Adrenal gland (tissue), 12 donors: Measurements from ENCODE around the gene ERICH4. TPM values are rescaled to one million over a fixed set of nuclear protein-coding genes. Genes with fewer than 3 reads are reported as not detected.
"Not testable (repeated sequence)": the region's sequence is repeated elsewhere in the genome, so short reads cannot be mapped to it uniquely, and the experiment has no call there.

Source experiments
- DNase-seq, 7 donors: peaks; one replicate each; pipeline ENCODE4 v3.0.0-alpha.2; 2019 to 2020
- H3K27ac ChIP-seq, 5 donors: fragments of 200-600 bp; sonication (generic) in 4 of 5; 1 replicate in 3 of 5; 2 replicates in 2 of 5; pipeline versions ENCODE4 v1.5.1 to v1.8.0; 2016 to 2020; ENCODE audit warnings: mild to moderate bottlenecking in 1 of 5
- H3K27me3 ChIP-seq: fragments of 200-600 bp; 2 replicates; pipeline ENCODE4 v1.8.0; 2021
- H3K36me3 ChIP-seq, 2 donors: fragments of 200-600 bp; replicated peaks in 1 of 2; 1 replicate in 1 of 2; 2 replicates in 1 of 2; pipeline versions ENCODE4 v1.5.1 to v1.8.0; 2018 to 2022
- H3K4me1 ChIP-seq, 2 donors: fragments of 200-600 bp; replicated peaks in 1 of 2; 1 replicate in 1 of 2; 2 replicates in 1 of 2; pipeline versions ENCODE4 v1.5.1 to v1.8.0; 2018 to 2021
- H3K4me3 ChIP-seq, 4 donors: fragments of 200-600 bp; sonication (generic) in 3 of 4; one replicate each; pipeline ENCODE4 v1.5.1; 2016 to 2018
- H3K9me3 ChIP-seq, 3 donors: fragments of 200-600 bp; sonication (generic) in 1 of 3; replicated peaks in 1 of 3; 1 replicate in 2 of 3; 2 replicates in 1 of 3; pipeline versions ENCODE4 v1.5.1 to v1.8.0; 2016 to 2021
- POLR2A ChIP-seq, 2 donors: fragments of 450-650 bp; IDR thresholded peaks; one replicate each; pipeline ENCODE4 v1.6.1; 2017; ENCODE audit warnings: antibody characterized with exemption in 2 of 2, mild to moderate bottlenecking in 2 of 2, moderate library complexity in 1 of 2
- WGBS, 4 donors: extraction: QIAGEN DNeasy Blood & Tissue Kit in 2 of 4; methylation state at CpG; one replicate each; pipeline versions ENCODE4 v1.1.5 to v1.1.7; 2013 to 2017; 5-methylcytosine and 5-hydroxymethylcytosine counted together
- intact Hi-C, 2 donors: fragments of 100-400 bp; cut with DNase I; formaldehyde crosslinking; loops; one replicate each; pipeline versions ENCODE4 v1.14.1 to v1.15.0; 2022 to 2023
- polyA plus RNA-seq, 3 donors: library from polyadenylated mRNA; stranded (reverse); fragments of 200-250 nt in 2 of 3; fragments of 350-450 nt in 1 of 3; fragmentation: Illumina TruSeq in 1 of 3; extraction: RNeasy Lipid Tissue Mini Kit (QIAGEN cat#74804) in 1 of 3; gene quantifications; one replicate each; pipeline ENCODE4 v1.2.3, GENCODE V29; 2013 to 2014
- total RNA-seq, 9 donors: library from RNA; depleted of rRNA in 4 of 9; stranded (reverse); fragments of >200 nt in 4 of 9; fragments of 120-200 nt in 1 of 9; fragmentation: NEBNext Ultra II Directional in 1 of 9; extraction: Animal tissue kit (Norgen Biotek cat#: 25700) in 1 of 9; gene quantifications; one replicate each; pipeline versions ENCODE4 v1.1.0 to v1.2.4, GENCODE V29; 2013 to 2023
- TF ChIP-seq, protein P1 (sequence below), 6 experiments: fragments of 450-650 bp in 4 of 6; fragments of 200-600 bp in 2 of 6; sonication (generic) in 1 of 6; IDR thresholded peaks; 1 replicate in 5 of 6; 2 replicates in 1 of 6; pipeline versions ENCODE4 v1.5.1 to v1.8.0; 2016 to 2021; ENCODE audit warnings: antibody characterized with exemption in 6 of 6, mild to moderate bottlenecking in 2 of 6, moderate library complexity in 1 of 6
- donor health status: healthy with polysubstance abuse.
- donor health status: Bipolar disorder and iron deficiency.
- donor health status: DM: yes; HTN: yes; CAD: no.
- donor health status: DM: no; HTN: no; CAD: no.
- donor health status: DM: no; HTN: no; CAD: no.
- donor health status: DM: yes; HTN: yes; CAD: no.

ERICH4 gene
- total and polyA plus RNA-seq, 12 donors: 0.10 TPM; not detected in 11

DNA sequence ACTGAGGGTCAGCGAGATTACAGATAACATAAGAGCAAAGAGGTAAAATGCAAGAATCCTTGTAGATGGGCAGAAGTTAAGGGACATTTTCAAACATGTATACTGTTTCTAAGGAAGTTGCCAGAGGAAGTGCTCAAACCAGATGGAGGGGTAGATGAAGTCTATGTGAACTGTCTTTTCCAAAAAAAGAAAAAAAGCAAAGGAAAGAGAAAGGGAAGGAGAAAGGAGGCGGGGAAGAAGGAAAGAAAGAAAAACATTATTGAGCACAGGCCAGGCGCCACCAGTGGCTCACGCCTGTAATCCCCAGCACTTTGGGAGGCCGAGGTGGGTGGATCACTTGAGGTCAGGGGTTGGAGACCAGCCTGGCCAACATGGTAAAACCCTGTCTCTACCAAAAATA lies 8.5 kb upstream of the ERICH4 start:
- H3K4me1 ChIP-seq: peaks cover 5 to 25% of the 10 kb centered on the region in 2 donors
- no peaks in the 10 kb centered on the region for H3K9me3 ChIP-seq
- no peak for DNase-seq
- no peak for TF ChIP-seq POLR2A (IDR thresholded peaks at IDR 0.05)
- TF ChIP-seq, protein P1, sequence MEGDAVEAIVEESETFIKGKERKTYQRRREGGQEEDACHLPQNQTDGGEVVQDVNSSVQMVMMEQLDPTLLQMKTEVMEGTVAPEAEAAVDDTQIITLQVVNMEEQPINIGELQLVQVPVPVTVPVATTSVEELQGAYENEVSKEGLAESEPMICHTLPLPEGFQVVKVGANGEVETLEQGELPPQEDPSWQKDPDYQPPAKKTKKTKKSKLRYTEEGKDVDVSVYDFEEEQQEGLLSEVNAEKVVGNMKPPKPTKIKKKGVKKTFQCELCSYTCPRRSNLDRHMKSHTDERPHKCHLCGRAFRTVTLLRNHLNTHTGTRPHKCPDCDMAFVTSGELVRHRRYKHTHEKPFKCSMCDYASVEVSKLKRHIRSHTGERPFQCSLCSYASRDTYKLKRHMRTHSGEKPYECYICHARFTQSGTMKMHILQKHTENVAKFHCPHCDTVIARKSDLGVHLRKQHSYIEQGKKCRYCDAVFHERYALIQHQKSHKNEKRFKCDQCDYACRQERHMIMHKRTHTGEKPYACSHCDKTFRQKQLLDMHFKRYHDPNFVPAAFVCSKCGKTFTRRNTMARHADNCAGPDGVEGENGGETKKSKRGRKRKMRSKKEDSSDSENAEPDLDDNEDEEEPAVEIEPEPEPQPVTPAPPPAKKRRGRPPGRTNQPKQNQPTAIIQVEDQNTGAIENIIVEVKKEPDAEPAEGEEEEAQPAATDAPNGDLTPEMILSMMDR (IDR thresholded peaks at IDR 0.05): no peak
- no peak overlapping the region for H3K4me3 ChIP-seq
- intact Hi-C loops: no loop called here
- 78 to 88% (median 83%) methylated on average over 5 of the region's 5 CpGs for WGBS, 4 donors
- peaks cover 0 to 17% of the 10 kb centered on the region in 2 donors for H3K36me3 ChIP-seq
- H3K27me3 ChIP-seq: no peaks in the 10 kb centered on the region
- no peak overlapping the region for H3K27ac ChIP-seq

DNA sequence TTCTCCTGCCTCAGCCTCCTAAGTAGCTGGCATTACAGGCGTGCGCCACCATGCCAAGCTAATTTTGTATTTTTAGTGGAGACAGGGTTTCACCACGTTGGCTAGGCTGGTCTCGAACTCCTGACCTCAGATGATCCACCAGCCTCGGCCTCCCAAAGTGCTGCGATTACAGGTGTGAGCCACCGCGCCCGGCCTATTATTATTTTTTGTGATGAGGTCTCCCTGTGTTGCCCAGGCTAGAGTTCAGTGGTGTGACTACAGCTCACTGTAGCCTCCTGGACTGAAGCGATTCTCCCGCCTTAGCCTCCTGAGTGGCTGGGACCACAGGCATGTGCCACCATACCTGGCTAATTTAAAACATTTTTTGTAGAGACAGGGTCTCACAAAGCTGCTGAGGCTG lies 7.6 kb upstream of the ERICH4 start:
- H3K4me3 ChIP-seq, intact Hi-C loops, H3K27ac ChIP-seq, H3K9me3 ChIP-seq, H3K27me3 ChIP-seq: not testable (repeated sequence)
- H3K36me3 ChIP-seq: peaks cover 0 to 17% of the 10 kb centered on the region in 2 donors
- H3K4me1 ChIP-seq: peaks cover 5 to 25% of the 10 kb centered on the region in 2 donors
- DNase-seq: peak in 1 of 7 donors; percentile 17
- WGBS, 4 donors: 94 to 97% (median 95%) methylated on average over 11 of the region's 11 CpGs

DNA sequence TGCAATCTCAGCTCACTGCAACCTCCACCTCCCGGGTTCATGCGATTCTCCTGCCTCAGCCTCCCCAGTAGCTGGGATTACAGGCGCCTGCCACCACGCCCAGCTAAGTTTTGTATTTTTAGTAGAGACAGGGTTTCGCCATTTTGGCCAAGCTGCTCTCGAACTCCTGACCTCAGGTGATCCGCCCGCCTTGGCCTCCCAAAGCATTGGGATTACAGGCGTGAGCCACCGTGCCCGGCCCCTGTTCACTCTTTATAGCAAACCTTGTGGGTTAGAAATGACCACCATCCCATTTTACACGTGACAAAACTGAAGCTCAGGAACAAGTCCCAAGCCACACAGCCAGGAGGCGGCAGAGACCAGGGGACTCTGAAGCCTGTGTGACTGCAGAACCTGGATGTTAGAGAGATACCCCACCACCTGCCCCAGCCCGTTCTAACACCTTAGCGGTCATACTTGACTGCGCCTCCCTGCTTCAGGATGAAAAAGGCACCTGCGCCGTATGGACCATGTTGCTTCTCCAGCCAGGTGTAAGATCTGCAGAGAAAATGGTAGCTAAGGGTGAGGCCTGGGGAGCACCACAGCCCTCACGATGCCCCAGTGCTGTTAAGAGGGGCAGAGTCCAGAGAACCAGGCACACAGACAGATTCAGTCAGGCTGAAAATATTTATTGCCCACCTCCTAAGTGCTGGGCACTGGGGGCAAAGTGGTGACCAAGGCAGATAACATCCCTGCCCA lies 6.9 kb upstream of the ERICH4 start:
- TF ChIP-seq, protein P1 (IDR thresholded peaks at IDR 0.05): no peak
- no peak for TF ChIP-seq POLR2A (IDR thresholded peaks at IDR 0.05)
- DNase-seq: peak in 2 of 7 donors; percentile 14 to 19
- no peaks in the 10 kb centered on the region for H3K9me3 ChIP-seq
- 93 to 97% (median 94%) methylated on average over 16 to 19 of the region's 19 CpGs for WGBS, 4 donors
- H3K4me1 ChIP-seq: peaks cover 5 to 24% of the 10 kb centered on the region in 2 donors
- no peak overlapping the region for H3K27ac ChIP-seq
- no peak overlapping the region for H3K4me3 ChIP-seq
- H3K27me3 ChIP-seq: no peaks in the 10 kb centered on the region
- intact Hi-C loops: no loop called here
- peaks cover 0 to 17% of the 10 kb centered on the region in 2 donors for H3K36me3 ChIP-seq

DNA sequence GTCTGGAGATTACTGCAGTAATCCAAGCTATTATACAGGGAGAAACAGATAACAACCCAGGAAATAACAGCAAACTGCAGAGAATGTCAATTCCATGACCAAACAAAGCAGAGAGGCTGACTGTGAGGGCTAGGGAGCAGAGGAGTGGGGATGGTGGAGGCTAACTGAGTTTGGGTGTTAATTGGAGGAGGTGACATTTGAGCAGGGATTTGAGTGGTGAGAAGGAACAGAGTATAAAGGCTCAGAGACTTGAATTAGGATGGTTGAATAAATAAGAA lies 6.3 kb upstream of the ERICH4 start:
- intact Hi-C loops: no loop called here
- no peak for TF ChIP-seq POLR2A (IDR thresholded peaks at IDR 0.05)
- TF ChIP-seq, protein P1 (IDR thresholded peaks at IDR 0.05): no peak

More for the DNA sequence above, 6.3 kb upstream of the ERICH4 start:
- DNase-seq: no peak
- Histone ChIP-seq H3K27ac (no peak overlapping the region), H3K4me1 (peaks cover 5 to 19% of the 10 kb centered on the region in 2 donors), H3K36me3 (peaks cover 0 to 17% of the 10 kb centered on the region in 2 donors), H3K4me3 (no peak overlapping the region), H3K27me3 (no peaks in the 10 kb centered on the region), H3K9me3 (no peaks in the 10 kb centered on the region)
